GM12878 (cell line): ENCODE results near the gene ANKRD40CL. TPM values are rescaled to one million over a fixed set of nuclear protein-coding genes. Genes with fewer than 3 reads are reported as not detected.

ENCODE experiments used
- ATAC-seq: fragments of 200-7000 bp; cut with Tn5 transposase; 3 replicates; pipeline ENCODE4 v1.9.1; 2020; ENCODE audit warnings: mild to moderate bottlenecking, moderate library complexity
- BruUV-seq: library from RNA; stranded (reverse); fragments of 400-500 nt; replicated peaks from 2 replicates; lab custom pipeline; 2021; lab: Mats Ljungman, UMichigan
- CTCF ChIA-PET: fragments of 300-600 bp; sonication (Branson Sonifier 250); formaldehyde crosslinking; extraction: SDS; loops from one replicate; lab custom pipeline; 2021; ENCODE audit warnings: inconsistent platforms; lab: Yijun Ruan, JAX
- POLR2A ChIA-PET: fragments of 350-600 bp; formaldehyde crosslinking; extraction: SDS; loops from one replicate; lab custom pipeline; 2021; ENCODE audit warnings: inconsistent platforms; lab: Charles Lee
- RAD21 ChIA-PET: fragments of 300-600 bp; sonication (Branson Sonifier 250); formaldehyde crosslinking; loops from one replicate; lab custom pipeline; 2023; ENCODE audit warnings: antibody characterized with exemption; ENCODE audit not compliant: unreplicated experiment; lab: Charles Lee
- SMC1A ChIA-PET: fragments of 300-600 bp; sonication (Branson Sonifier 250); formaldehyde crosslinking; loops from one replicate; lab custom pipeline; 2023; ENCODE audit not compliant: unreplicated experiment, uncharacterized antibody; lab: Charles Lee
- DNase-seq: peaks from one replicate; pipeline ENCODE4 v3.0.0-alpha.2; 2011; ENCODE audit warnings: low read depth, low spot score
- FAIRE-seq: peaks from 3 replicates; lab custom pipeline; 2011; peaks lifted over from hg19 to GRCh38; lab: Jason Lieb, UNC
- H2AFZ ChIP-seq: 2 replicates; pipeline ENCODE4 v1.6.0; 2011; ENCODE audit warnings: low read depth, low read length, control low read depth; ENCODE audit not compliant: control insufficient read depth
- H3K27ac ChIP-seq: 2 replicates; pipeline ENCODE4 v1.5.1; 2011; ENCODE audit warnings: control low read depth; ENCODE audit not compliant: control insufficient read depth, insufficient read depth
- H3K27me3 ChIP-seq, 2 experiments: replicated peaks in 1 of 2; 2 replicates each; pipeline versions ENCODE4 v1.6.0 to v1.6.1; 2011; ENCODE audit warnings: low read length in 1 of 2; ENCODE audit not compliant: control insufficient read depth in 2 of 2, insufficient read depth in 2 of 2
- H3K36me3 ChIP-seq, 2 experiments: 2 replicates each; pipeline ENCODE4 v1.5.1; 2011; ENCODE audit warnings: low read length in 1 of 2; ENCODE audit not compliant: control insufficient read depth in 2 of 2, insufficient read depth in 2 of 2
- H3K4me1 ChIP-seq: 2 replicates; pipeline ENCODE4 v1.6.1; 2011; ENCODE audit warnings: mild to moderate bottlenecking, low read length, moderate library complexity, mixed read lengths; ENCODE audit not compliant: control insufficient read depth, insufficient read depth
- H3K4me2 ChIP-seq: 2 replicates; pipeline ENCODE4 v1.6.0; 2011; ENCODE audit warnings: control low read depth; ENCODE audit not compliant: control insufficient read depth, insufficient read depth
- H3K4me3 ChIP-seq: fragments of 200-600 bp; sonication (generic); 2 replicates; pipeline ENCODE4 v1.5.1; 2016
- H3K79me2 ChIP-seq: 2 replicates; pipeline ENCODE4 v1.6.0; 2011; ENCODE audit warnings: low read length; ENCODE audit not compliant: control insufficient read depth, insufficient read depth
- H3K9ac ChIP-seq: 2 replicates; pipeline ENCODE4 v1.8.0; 2011; ENCODE audit warnings: low read length, control low read depth, mixed read lengths; ENCODE audit not compliant: control insufficient read depth, insufficient read depth
- H3K9me3 ChIP-seq: replicated peaks from 3 replicates; pipeline ENCODE4 v1.5.1; 2011; ENCODE audit warnings: mild to moderate bottlenecking, low read length; ENCODE audit not compliant: control insufficient read depth, insufficient read depth
- H4K20me1 ChIP-seq: 2 replicates; pipeline ENCODE4 v1.6.0; 2011; ENCODE audit not compliant: control insufficient read depth, insufficient read depth
- ETV6 ChIP-seq, 2 experiments: fragments of 450-650 bp in 1 of 2; IDR thresholded peaks in 1 of 2; conservative IDR thresholded peaks in 1 of 2; 2 replicates each; pipeline ENCODE4 v1.6.1; 2014; ENCODE audit warnings: antibody characterized with exemption in 1 of 2, borderline replicate concordance in 1 of 2, low read depth in 1 of 2, mild to moderate bottlenecking in 1 of 2, moderate library complexity in 1 of 2
- HDAC2 ChIP-seq: fragments of 200-600 bp; sonication (generic); IDR thresholded peaks from 2 replicates; pipeline ENCODE4 v1.6.1; 2017
- IKZF2 ChIP-seq, 2 experiments: fragments of 450-650 bp; IDR thresholded peaks; 2 replicates each; pipeline ENCODE4 v1.6.1; 2017; ENCODE audit warnings: mild to moderate bottlenecking in 2 of 2, moderate library complexity in 2 of 2
- MAX ChIP-seq: IDR thresholded peaks from 2 replicates; pipeline ENCODE4 v1.6.1; 2012; ENCODE audit warnings: low read depth, low read length, improper control_type of control experiment
- MEF2A ChIP-seq: IDR thresholded peaks from 2 replicates; pipeline ENCODE4 v1.6.1; 2011; ENCODE audit warnings: low read depth, mild to moderate bottlenecking, low read length, moderate library complexity; ENCODE audit not compliant: insufficient read depth
- MTA2 ChIP-seq: fragments of 450-650 bp; IDR thresholded peaks from 2 replicates; pipeline ENCODE4 v1.6.1; 2016; ENCODE audit warnings: low read depth, mild to moderate bottlenecking, moderate library complexity
- MYB ChIP-seq: fragments of 150-350 bp; IDR thresholded peaks from 2 replicates; pipeline ENCODE4 v1.6.1; 2014; ENCODE audit warnings: mild to moderate bottlenecking, low read depth, low read length, borderline replicate concordance
- NBN ChIP-seq: fragments of 450-650 bp; IDR thresholded peaks from 2 replicates; pipeline ENCODE4 v1.6.1; 2016
- RAD21 ChIP-seq: IDR thresholded peaks from 2 replicates; pipeline ENCODE4 v1.6.1; 2011; ENCODE audit warnings: mild to moderate bottlenecking, low read depth, low read length, moderate library complexity; ENCODE audit not compliant: insufficient read depth
- SKIL ChIP-seq: fragments of 450-650 bp; IDR thresholded peaks from 2 replicates; pipeline ENCODE4 v1.6.1; 2017; ENCODE audit warnings: mild to moderate bottlenecking, low read depth, inconsistent platforms; ENCODE audit not compliant: poor library complexity, severe bottlenecking
- TCF7 ChIP-seq: IDR thresholded peaks from 2 replicates; pipeline ENCODE4 v1.6.1; 2014; ENCODE audit warnings: antibody characterized with exemption, borderline replicate concordance
- ZBTB4 ChIP-seq: fragments of 450-650 bp; formaldehyde crosslinking; IDR thresholded peaks from 2 replicates; pipeline ENCODE4 v1.4.0; 2022; ENCODE audit warnings: mild to moderate bottlenecking, moderate library complexity
- ZNF207 ChIP-seq: fragments of 450-650 bp; IDR thresholded peaks from 2 replicates; pipeline ENCODE4 v1.6.1; 2014; ENCODE audit warnings: antibody characterized with exemption, mild to moderate bottlenecking, borderline replicate concordance
- WGBS: methylation state at CpG from one replicate; pipeline ENCODE4 v1.1.6; 2016; ENCODE audit warnings: low lambda C conversion rate; ENCODE audit not compliant: insufficient replicate concordance, insufficient coverage; ENCODE audit errors: missing lambda C conversion rate; 5-methylcytosine and 5-hydroxymethylcytosine counted together
- in situ Hi-C: fragments of 300-500 bp; cut with MboI; formaldehyde crosslinking; loops from 9 replicates; pipeline ENCODE4 v1.14.3; 2018; ENCODE audit warnings: mixed read lengths
- intact Hi-C: fragments of 100-400 bp; cut with micrococcal nuclease; formaldehyde crosslinking; loops from one replicate; pipeline ENCODE4 v1.14.2; 2022; ENCODE audit not compliant: unreplicated experiment
- polyA plus RNA-seq, 11 experiments: library from polyadenylated mRNA; depleted of rRNA in 4 of 11; unstranded in 6 of 11; stranded (reverse) in 5 of 11; fragments of >200 nt; fragmentation: Nextera tagmentation in 4 of 11; fragmentation: Illumina TruSeq in 1 of 11; extraction: Ambion mirVana in 4 of 11; extraction: Trizol in 1 of 11; gene quantifications; 1 replicate in 1 of 11; 2 replicates in 10 of 11; pipeline versions ENCODE4 v1.2.1 to v1.2.3, GENCODE V29; 2011 to 2016; ENCODE audit warnings: inconsistent platforms in 2 of 11, missing spikeins in 2 of 11, low read depth in 1 of 11
- total RNA-seq, 4 experiments: library from RNA; depleted of rRNA in 3 of 4; stranded (reverse); fragments of >200 nt in 3 of 4; fragmentation: Illumina TruSeq in 1 of 4; extraction: Trizol in 1 of 4; gene quantifications; 2 replicates each; pipeline versions ENCODE4 v1.2.1 to v1.2.3, GENCODE V29; 2013 to 2021

Gene ANKRD40CL
- total and polyA plus RNA-seq, 10 of the 15 experiments (the other 5 are each of a cell fraction or from before 2014, with no cell fraction given), result not detected

GRCh38 chr17:50749245-50749644 is 18.1 kb downstream of the ANKRD40CL start (continued):
- TF ChIP-seq ZNF207, result no peak
- no peak for TF ChIP-seq NBN
- no peak for TF ChIP-seq MAX
- TF ChIP-seq IKZF2 (IDR thresholded peaks at IDR 0.05), result no peak
- TF ChIP-seq HDAC2, result no peak
- no peak for TF ChIP-seq MYB
- TF ChIP-seq RAD21, result no peak

- no peak overlapping the region for H3K4me2 ChIP-seq
- SMC1A ChIA-PET, result no interaction called here
- CTCF ChIA-PET, result interaction anchor here (1.2 kb wide), 1 partner anchor 9 kb away, joined by 3 read pairs; no protein-coding TSS in a partner anchor
- TF ChIP-seq ETV6 (conservative IDR thresholded peaks at IDR 0.05 in 1 of 2, IDR thresholded peaks at IDR 0.05 in 1 of 2; ENCODE audit: borderline replicate concordance in 1 of 2, low read depth in 1 of 2), result no peak
- no peak for TF ChIP-seq SKIL
- TF ChIP-seq MTA2, result no peak
- TF ChIP-seq ZBTB4 (CRISPR knock-in tag), result no peak
- TF ChIP-seq MEF2A, result no peak
- TF ChIP-seq TCF7, result no peak
- H3K9me3 ChIP-seq, result no peaks in the 10 kb centered on the region
- RAD21 ChIA-PET, result no interaction called here
- H3K4me3 ChIP-seq, result no peak overlapping the region
- H3K27me3 ChIP-seq, result no peaks in the 10 kb centered on the region
- peaks cover 1% of the 10 kb centered on the region for H3K79me2 ChIP-seq
- H3K9ac ChIP-seq, result no peak overlapping the region
- ATAC-seq (no peak), DNase-seq (no peak), FAIRE-seq (no peak)
- 86% methylated on average over 12 of the region's 12 CpGs for WGBS
- no peak overlapping the region for H2AFZ ChIP-seq
- in situ Hi-C loops (no loop called here), intact Hi-C loops (no loop called here)
- no peaks in the 10 kb centered on the region for H3K4me1 ChIP-seq
- POLR2A ChIA-PET, result no interaction called here
- H3K27ac ChIP-seq, result no peak overlapping the region
- BruUV-seq, result no TSS peak
- H3K36me3 ChIP-seq, result peaks cover 20 to 58% of the 10 kb centered on the region in 2 experiments
- H4K20me1 ChIP-seq, result no peaks in the 10 kb centered on the region
Measured at GRCh38 chr17:50745631-50746030, 21.7 kb downstream of the ANKRD40CL start.
